ENCODE results near the gene MYH4.

DNA sequence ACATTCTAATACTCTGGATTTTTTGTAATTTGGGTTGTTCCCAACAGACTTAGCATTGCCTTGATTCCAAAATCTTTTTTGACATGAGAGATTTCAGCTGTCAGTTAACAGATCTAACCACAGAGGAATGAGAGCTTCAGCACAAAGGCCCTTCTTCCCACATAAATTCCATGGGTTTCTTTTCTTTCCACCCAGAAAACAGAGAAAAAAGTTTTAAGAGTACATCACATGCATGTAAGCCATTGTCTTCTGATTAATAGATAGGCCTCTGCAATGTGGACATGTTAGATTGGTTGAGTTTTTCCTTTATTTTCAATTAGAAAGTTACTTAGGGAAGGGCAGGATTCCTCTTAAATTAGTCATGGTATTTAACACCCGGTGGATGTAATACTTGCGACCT is 48.5 kb downstream of the MYH4 start:
- TF ChIP-seq RAD21 (IDR thresholded peaks at IDR 0.05 in 1 of 2, conservative IDR thresholded peaks at IDR 0.05 in 1 of 2; ENCODE audit: low read depth in 2 of 2, low read length in 2 of 2): no peak
- TF ChIP-seq, protein P1, sequence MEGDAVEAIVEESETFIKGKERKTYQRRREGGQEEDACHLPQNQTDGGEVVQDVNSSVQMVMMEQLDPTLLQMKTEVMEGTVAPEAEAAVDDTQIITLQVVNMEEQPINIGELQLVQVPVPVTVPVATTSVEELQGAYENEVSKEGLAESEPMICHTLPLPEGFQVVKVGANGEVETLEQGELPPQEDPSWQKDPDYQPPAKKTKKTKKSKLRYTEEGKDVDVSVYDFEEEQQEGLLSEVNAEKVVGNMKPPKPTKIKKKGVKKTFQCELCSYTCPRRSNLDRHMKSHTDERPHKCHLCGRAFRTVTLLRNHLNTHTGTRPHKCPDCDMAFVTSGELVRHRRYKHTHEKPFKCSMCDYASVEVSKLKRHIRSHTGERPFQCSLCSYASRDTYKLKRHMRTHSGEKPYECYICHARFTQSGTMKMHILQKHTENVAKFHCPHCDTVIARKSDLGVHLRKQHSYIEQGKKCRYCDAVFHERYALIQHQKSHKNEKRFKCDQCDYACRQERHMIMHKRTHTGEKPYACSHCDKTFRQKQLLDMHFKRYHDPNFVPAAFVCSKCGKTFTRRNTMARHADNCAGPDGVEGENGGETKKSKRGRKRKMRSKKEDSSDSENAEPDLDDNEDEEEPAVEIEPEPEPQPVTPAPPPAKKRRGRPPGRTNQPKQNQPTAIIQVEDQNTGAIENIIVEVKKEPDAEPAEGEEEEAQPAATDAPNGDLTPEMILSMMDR (IDR thresholded peaks at IDR 0.05; ENCODE audit: control extremely low read depth in 1 of 3, insufficient read depth in 1 of 3, low read depth in 1 of 3, low read length in 3 of 3): no peak
- no peak for TF ChIP-seq RFX5 (IDR thresholded peaks at IDR 0.05; ENCODE audit: borderline replicate concordance, low read depth, low read length)
- no peak for TF ChIP-seq POLR2A (IDR thresholded peaks at IDR 0.05; ENCODE audit: control extremely low read depth in 1 of 2, low read depth in 2 of 2, low read length in 2 of 2)
- no peak for TF ChIP-seq SUZ12 (IDR thresholded peaks at IDR 0.05; ENCODE audit: low read length)
- TF ChIP-seq GABPA (IDR thresholded peaks at IDR 0.05; ENCODE audit: borderline replicate concordance, insufficient read depth, low read length): no peak
- TF ChIP-seq CHD2 (IDR thresholded peaks at IDR 0.05; ENCODE audit: low read length): no peak
- TF ChIP-seq BRCA1 (IDR thresholded peaks at IDR 0.05; ENCODE audit: low read depth, low read length): no peak
- TF ChIP-seq JUND (IDR thresholded peaks at IDR 0.05; ENCODE audit: low read length): no peak
- no peak for TF ChIP-seq RBBP5 (IDR thresholded peaks at IDR 0.05; ENCODE audit: borderline replicate concordance, low read depth, low read length)
- no peak for TF ChIP-seq SIX5 (IDR thresholded peaks at IDR 0.05; ENCODE audit: low read depth, low read length)
- no peak for TF ChIP-seq CEBPB (IDR thresholded peaks at IDR 0.05; ENCODE audit: low read depth, low read length)
